ENCODE results near the gene WAPL.

WAPL gene

DNA sequence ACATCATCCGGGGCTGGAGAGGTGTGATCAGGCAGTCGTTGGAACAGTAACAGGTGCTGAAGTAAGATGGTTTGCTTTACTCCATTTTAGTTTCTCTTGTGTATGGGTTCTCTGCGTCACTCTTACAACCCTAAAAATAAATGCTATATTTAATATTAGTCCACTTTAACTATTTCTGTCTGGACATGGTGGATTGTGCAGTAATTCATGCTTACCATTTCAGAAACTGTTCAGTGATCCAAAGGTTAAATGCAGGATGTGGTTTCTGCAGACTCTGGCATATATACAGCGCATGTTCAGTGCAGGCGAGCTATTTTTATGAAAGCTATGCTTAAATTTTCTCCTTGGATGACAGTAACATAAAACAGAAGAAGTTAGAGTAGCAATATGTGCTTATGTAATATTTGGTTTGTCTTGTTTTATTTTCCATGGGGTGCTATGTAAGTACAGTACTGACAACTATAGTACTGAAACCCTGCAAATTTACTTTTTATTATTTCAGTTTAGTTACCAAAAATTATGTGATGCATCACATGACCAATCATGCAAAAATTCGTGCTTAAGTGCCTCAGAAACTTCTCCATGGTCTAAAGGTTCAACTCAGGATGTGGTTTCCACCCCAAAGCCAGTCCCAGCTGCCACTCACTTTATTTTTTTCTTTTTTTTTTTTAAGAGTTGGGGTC, 108.4 kb downstream of the WAPL start:
- DNase-seq (ENCODE audit: low read depth in 1 of 2, low spot score in 1 of 2), result no peak

- no peak for DNase-seq (ENCODE audit: low read depth in 1 of 2, low spot score in 1 of 2)
These were observed 109.6 kb downstream of the WAPL start for GRCh38 chr10:86411852-86412560.

DNA sequence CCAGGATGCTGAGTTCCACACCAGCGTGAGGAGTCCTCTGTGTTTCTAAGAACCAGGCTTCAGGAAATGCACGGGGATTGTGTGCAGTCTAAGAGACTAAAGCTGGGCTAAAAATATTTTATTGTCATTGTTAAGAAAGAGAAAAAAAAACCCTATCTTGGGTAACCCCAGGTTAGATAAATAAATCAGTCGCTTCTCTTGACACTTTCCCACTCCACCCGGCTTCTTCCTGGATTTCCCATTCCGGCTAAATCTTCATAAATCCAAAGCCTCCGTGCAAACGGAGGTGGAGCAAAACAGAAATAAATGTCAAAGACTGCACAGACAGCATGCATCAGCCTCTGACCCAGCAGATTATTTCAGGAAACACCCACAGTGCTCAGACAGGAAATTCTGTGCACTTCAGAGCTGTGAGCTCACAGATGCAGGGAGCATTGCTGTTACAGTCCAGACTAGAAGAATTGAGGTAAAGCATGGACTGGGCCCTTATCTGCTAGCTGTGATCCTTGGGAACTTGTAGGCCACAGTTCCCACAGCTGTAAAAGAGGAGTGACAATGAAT, 110.2 kb downstream of the WAPL start:
- peak in 1 of 2 donors; percentile 19 for DNase-seq (ENCODE audit: low read depth in 1 of 2, low spot score in 1 of 2)

- DNase-seq (ENCODE audit: low read depth in 1 of 2, low spot score in 1 of 2), result no peak
These were observed 111.0 kb downstream of the WAPL start for GRCh38 chr10:86410542-86411124.

GRCh38 chr10:86409183-86409582, 112.4 kb downstream of the WAPL start:
- no peak for DNase-seq (ENCODE audit: low read depth in 1 of 2, low spot score in 1 of 2)

- no peak for DNase-seq (ENCODE audit: low read depth in 1 of 2, low spot score in 1 of 2)
These were observed 118.3 kb downstream of the WAPL start for GRCh38 chr10:86403183-86403797.

GRCh38 chr10:86402283-86402941, 119.2 kb downstream of the WAPL start:
- no peak for DNase-seq (ENCODE audit: low read depth in 1 of 2, low spot score in 1 of 2)

DNA sequence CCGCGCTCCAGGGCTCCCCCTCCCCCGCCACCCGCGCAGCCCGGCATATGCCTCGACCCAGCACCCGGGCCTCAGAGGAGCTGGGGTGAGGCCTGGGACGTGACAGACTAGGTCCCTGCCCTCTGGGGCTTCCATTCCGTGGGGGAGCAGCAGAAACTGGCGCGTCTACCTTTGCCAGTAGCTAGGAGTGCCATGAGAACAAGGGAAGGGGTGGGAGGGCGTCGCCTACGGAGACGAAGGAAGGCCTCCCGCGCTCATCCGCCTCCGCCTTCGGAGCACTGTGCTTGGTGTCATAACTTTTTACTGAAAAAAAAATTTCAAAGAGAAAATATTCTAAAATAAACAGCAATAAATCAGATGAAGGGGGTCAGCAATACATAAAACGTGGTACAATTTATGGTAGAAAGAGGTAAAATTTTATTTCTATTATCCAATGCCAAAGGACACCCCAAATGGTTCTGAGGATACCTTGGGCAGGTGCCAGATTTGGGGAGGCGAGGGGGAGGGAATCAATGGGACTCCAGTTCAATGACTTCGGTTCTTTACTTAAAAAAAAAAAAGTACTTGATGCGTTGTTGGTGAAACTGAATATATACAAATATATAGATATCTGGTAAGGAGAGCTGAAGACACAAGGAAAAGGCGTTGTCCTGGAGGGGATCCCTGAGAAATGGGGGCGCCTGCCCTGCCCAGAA, 119.9 kb downstream of the WAPL start:
- DNase-seq (ENCODE audit: low read depth in 1 of 2, low spot score in 1 of 2), result no peak

GRCh38 chr10:86400705-86401587, 120.6 kb downstream of the WAPL start:
- DNase-seq (ENCODE audit: low read depth in 1 of 2, low spot score in 1 of 2), result peak; percentile 57 to 63

DNA sequence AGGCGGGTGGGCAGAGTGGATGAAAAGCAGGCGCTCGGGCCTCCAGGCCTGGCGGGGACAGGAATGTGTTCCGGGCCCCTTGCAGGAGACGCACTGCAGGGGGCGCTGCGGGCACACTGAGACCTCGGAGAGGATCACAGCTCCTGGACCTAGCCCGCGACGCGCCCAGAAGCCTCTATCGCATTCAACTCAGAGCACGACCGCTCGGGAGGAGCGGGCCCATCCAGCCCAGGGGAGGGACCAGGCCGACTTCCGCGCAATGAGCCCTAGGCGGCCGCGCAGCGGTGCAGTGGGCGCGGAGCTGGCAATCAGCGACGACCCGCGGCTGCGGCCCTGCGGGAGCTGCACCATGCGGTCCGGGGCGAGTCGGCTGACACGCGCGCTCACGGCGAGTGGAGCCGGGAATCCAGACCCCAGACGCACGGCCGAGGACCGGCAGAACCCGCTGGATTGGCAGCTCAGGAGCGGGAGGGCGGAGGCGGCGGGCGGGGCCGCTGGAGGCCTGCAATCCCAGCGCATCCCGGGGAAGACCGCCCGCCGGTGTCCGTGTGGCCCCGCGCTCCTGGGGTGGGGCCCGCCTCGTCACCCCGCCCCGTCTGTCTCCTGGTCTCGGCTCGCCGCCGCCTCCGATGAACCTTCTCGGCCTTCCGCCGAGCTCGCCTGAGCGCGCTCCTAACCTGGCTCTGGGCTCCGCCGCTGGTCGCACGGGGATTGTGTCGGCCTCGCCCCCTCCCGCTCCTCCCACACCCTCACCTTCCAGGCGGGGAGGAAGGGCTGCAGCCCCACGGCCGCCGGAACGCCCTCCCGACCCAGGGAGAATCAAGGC, 121.5 kb downstream of the WAPL start:
- peak; percentile 88 to 91 for DNase-seq (ENCODE audit: low read depth in 1 of 2, low spot score in 1 of 2)

DNA sequence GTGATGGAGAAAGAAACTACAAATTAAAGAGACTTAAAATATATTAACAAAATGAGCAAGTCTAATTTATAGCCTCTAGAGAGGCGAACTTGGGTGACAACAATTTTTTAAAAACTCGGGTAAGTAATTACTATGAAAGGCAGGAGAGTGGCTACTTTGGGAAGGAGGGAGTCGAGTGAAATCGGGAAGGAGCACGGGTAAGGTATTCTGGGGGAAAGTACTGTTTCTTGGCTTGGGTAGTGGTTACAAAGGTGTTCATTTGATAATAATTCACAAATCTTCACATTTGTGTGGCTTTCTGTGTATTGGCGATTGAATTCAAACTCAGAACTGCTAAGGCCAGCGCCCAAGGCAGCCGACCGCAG, 122.1 kb downstream of the WAPL start:
- DNase-seq (ENCODE audit: low read depth in 1 of 2, low spot score in 1 of 2), result no peak

DNA sequence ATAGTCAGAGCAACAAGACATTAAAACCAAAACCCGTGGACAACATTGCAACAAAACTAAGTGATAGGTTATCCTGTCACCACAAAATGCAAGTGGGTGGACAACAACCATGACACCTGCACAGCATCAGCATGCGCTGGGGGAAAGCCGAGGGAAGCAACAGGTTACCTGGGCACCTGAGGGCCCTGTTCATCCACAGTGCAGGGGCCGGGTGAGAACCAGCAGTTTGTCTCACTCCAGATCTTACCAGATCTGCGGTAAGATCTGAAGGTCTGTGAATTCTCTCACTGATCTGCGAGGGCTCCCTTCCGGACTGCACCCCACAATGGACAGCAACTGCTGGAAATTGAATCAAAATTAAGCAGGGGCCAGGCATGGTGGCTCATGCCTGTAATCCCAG, 124.5 kb downstream of the WAPL start:
- DNase-seq (ENCODE audit: low read depth in 1 of 2, low spot score in 1 of 2), result no peak

DNA sequence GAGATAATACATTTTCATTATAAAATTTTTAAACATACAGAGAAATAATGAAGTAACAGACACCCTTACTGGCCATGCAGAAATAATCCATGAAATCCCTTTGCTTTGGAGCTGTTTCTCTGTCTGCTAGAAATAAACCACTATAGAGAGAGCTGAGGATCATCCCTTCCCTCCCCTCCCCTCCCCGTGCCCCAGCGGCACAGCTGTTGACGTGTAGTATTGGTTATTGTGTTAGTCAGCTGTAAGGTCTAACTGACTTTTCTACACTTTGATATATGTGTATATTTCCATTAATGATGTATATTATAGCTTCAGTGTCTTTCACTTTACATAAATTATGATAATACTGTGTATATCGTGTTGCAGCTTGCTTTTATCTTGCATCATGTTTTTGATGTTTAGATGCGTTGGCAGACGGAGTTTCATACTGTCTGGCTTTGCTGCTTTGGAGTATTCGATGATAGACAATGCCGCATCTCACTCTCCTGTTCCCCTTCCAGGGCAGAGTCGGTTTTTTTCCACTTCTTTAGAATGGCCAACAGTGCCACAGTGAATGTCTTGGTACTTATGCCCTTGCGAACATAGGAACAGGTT, 127.6 kb downstream of the WAPL start:
- DNase-seq (ENCODE audit: low read depth in 1 of 2, low spot score in 1 of 2), result no peak

- DNase-seq (ENCODE audit: low read depth in 1 of 2, low spot score in 1 of 2), result no peak
These were observed 128.2 kb downstream of the WAPL start for GRCh38 chr10:86393362-86393761.

GRCh38 chr10:86392723-86393094, 128.9 kb downstream of the WAPL start:
- no peak for DNase-seq (ENCODE audit: low read depth in 1 of 2, low spot score in 1 of 2)

GRCh38 chr10:86391986-86392722, 129.4 kb downstream of the WAPL start:
- DNase-seq (ENCODE audit: low read depth in 1 of 2, low spot score in 1 of 2), result no peak

DNA sequence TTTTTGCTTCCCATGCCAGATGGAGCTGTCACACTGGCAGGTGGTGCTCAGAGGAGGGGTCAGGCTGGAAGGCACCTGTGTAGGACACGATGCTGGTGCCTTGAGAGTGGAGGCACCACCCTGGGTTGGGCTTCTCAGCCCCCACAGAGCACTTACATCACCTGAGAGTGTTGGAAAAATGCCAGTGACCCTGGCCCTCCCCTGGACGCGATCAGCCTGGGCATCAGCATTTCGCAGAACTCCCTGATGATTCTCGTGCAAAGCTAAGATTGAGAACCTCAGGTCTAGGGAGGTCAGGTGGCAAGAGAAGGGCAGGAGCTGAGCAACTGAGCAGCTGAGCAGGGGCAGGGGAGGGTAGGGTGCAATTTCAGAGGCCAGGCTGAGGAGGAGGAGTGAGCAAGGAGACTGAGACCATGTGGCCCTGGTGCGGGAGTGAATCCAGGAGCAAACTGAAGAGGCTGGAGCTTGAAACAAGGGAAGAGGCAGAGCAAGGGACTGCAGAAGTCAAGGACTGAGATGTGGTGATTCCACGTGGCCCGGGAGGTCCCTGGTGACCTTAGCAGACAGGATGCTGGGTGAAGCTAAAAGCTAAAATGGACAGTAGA, 130.3 kb downstream of the WAPL start:
- no peak for DNase-seq (ENCODE audit: low read depth in 1 of 2, low spot score in 1 of 2)
